ENCODE data around the gene CDC42BPG. TPM values are rescaled to one million over a fixed set of nuclear protein-coding genes. Genes with fewer than 3 reads are reported as not detected.

Gene CDC42BPG
- total RNA-seq, 2 donors from 2014 or later = 1.1 to 1.5 TPM

DNA sequence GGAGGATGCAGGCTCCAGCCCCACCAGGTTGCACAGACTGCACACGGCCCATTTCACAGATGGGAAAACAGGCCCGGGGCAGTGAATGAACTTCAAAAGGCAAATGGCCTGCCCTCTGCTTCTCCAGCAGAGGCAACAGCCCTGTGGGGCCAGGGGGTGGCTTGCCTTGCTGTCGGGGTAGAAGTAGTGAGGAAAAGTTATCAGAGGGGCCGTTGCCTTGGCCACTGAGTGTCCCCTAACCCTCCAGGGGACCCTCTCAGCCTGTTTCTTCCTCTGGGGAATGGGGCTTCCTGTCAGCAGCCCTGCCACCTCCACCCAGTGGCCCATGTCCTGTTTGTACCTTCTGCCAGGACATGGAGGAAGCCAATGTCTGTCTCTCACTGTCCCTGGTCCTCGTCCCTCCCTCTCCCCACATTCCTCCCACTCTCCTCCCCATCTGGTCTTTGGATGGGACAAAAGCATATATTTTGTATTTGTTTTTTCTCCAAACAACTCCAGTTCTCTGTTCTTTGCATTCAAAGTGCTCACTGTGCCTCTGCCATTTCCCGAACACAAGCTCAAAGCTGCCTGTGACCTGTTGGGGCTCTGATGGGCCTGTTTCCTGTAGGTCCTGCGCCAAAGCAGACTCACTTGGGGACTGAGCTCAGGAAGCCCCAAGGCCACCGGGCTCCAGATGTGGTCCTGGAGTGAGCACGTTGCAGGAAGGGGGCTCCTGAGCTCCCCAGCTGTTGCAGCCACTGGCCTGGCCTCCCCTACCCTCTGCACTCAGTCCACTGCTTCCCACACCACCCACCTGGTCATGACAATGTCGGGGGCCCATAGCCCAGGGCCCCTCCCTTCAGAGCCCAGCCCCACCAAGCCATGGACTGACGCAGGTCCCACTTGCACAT is 50.9 kb downstream of the CDC42BPG start:
- Mint-ChIP-seq H3K27me3 (ENCODE audit: low read depth) (no peaks in the 10 kb centered on the region), H3K9me3 (no peaks in the 10 kb centered on the region), H3K27ac (peak overlapping the region; percentile 13), H3K4me3 (no peak overlapping the region), H3K4me1 (ENCODE audit: low read depth) (peaks cover 13% of the 10 kb centered on the region), H3K36me3 (ENCODE audit: insufficient read depth in 2 of 2) (no peaks in the 10 kb centered on the region)
- ATAC-seq (replicated peaks in 1 of 2) = peak in 1 of 2 donors; percentile 8
- DNase-seq = no peak

DNA sequence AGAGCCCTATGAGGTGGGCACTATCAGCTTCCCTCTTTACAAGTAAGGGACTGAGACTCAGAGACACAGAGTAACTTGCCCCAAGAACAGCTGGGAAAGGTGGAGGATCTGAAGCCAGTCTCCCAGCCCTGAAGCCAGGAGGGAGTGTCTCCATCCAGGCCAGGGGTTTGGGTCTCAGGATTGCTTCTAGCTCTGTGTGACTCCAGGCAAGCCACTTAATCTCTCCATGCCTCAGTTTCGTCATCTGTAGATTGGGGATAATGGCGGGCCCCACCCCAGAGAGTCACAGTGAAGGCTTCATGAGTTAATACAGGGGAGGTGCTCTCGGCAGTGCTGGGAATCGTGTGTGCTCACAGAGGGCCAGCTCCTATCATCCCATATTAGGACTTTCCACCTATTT is 52.0 kb downstream of the CDC42BPG start:
- Mint-ChIP-seq H3K36me3 (ENCODE audit: insufficient read depth in 2 of 2) (no peaks in the 10 kb centered on the region), H3K27ac (no peak overlapping the region)
- ATAC-seq (replicated peaks in 1 of 2) = no peak

DNA sequence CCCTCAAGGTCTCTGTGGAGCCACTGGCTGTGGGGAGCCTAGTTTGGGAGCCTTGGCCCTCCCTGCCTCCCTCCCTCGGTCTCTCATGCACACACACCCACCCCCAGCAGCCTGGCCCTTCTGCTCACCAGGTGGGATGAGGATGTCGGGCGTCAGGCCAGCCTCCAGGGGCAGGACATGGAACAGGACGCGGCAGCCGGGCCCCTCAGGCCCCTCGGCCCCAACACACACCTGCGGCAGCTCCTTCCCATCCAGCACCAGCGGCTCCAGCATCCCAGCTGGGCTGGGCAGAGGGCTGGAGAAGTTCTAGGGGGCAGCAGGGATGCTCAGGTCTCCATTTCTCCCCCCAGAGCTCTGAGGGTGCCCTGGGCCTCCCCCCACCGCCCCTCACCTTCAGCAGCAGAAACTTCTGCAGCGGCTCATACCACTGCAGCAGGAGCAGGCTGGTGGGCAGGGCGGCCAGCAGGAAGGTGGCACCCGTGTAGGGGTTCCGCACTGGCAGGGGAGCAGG is 52.6 kb downstream of the CDC42BPG start:
- Mint-ChIP-seq H3K9me3 (no peaks in the 10 kb centered on the region), H3K4me1 (ENCODE audit: low read depth) (peaks cover 13% of the 10 kb centered on the region), H3K36me3 (ENCODE audit: insufficient read depth in 2 of 2) (no peaks in the 10 kb centered on the region), H3K27ac (no peak overlapping the region), H3K4me3 (no peak overlapping the region), H3K27me3 (ENCODE audit: low read depth) (no peaks in the 10 kb centered on the region)
- DNase-seq (no peak), ATAC-seq (replicated peaks in 1 of 2) (no peak)

More for the DNA sequence above, 52.0 kb downstream of the CDC42BPG start:
- H3K4me1 Mint-ChIP-seq (ENCODE audit: low read depth) = peaks cover 13% of the 10 kb centered on the region
- no peaks in the 10 kb centered on the region for H3K27me3 Mint-ChIP-seq (ENCODE audit: low read depth)
- no peak overlapping the region for H3K4me3 Mint-ChIP-seq
- DNase-seq = no peak
- no peaks in the 10 kb centered on the region for H3K9me3 Mint-ChIP-seq

DNA sequence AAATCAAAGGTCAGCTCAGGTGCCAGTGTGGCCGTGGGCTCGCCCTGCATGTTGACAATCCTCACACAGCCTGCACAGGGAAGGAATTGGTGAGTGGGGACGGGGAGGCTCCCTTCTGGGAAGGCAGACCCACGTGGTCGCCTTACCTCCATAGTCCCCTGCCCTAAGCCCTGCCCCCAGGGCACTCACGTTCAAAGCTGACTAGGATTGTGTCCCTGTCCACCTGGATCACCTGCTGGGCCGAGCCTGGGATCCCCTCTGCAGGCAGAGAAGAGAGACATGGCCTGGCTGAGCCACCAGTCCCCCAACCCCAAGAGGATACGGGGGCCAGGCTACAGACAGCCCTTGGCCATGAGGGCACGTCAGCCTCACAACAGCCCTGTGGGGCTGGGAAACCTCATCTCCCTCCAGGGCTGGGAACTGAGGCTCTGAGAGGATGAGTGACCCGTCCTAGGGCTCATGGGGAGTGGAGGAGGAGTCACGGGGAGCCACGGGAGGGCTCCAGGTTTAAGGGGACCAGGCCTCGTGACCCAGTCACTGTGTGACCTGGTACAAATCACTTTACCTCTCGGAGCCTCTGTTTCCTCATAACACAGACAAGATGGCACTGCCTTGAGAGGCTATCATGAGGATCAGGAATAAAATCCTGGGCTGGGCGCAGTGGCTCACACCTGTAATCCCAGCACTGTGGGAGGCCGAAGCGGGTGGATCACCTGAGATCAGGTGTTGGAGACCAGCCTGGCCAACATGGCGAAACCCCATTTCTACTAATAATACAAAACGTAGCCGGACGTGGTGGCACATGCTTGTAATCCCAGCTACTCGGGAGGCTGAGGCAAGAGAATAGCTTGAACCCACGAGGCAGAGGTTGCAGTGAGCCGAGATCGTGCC is 54.0 kb downstream of the CDC42BPG start:
- Mint-ChIP-seq H3K4me1 (ENCODE audit: low read depth) (peaks cover 13% of the 10 kb centered on the region), H3K27me3 (ENCODE audit: low read depth) (no peaks in the 10 kb centered on the region), H3K36me3 (ENCODE audit: insufficient read depth in 2 of 2) (no peaks in the 10 kb centered on the region), H3K4me3 (no peak overlapping the region), H3K27ac (no peak overlapping the region), H3K9me3 (no peaks in the 10 kb centered on the region)
- ATAC-seq (replicated peaks in 1 of 2) (no peak), DNase-seq (no peak)

DNA sequence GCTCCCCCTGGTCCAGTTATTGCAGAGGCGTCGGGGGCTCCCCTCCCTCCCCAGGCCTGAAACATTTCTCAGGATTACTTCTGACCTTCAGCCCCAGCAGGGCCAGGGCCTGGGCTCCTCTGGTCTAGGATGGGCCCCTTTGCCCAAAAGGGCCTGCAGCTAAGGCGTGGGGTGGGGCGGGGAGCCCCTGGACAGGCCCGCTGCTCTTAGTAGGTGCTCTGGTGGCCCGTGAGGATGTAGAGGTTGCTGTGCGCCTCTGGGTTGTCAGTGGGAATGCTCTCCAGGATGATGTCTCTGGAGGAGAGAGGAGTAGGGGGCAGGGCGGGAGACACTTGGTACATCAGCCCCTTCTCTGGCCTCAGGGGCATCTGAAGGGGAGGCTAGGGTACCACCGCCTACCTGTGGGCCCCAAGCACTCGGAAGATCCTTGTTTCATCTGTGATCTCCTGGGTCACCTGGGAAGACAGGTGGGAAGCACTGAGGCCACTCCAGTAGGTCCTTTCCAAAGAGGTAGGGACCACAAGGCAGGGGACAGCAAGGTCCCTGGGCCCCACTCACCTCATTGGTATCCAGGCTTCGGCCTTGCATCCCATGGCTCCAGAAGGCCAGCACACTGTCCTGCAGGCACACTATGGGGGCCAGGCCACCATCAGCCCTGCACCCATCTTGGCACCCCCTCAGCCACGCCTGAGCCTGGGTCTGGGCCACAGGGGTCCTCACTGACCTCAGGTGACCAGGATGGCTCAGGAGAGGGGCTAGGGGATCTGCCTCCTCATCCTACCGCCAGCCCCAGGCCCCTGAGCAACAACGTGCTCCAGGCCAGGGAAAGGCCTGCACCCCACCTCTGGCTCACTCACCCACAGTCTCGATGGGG is 54.9 kb downstream of the CDC42BPG start:
- no peak overlapping the region for H3K27ac Mint-ChIP-seq
- ATAC-seq (replicated peaks in 1 of 2) (no peak), DNase-seq (no peak)
- peaks cover 8% of the 10 kb centered on the region for H3K4me1 Mint-ChIP-seq (ENCODE audit: low read depth)
- no peaks in the 10 kb centered on the region for H3K36me3 Mint-ChIP-seq (ENCODE audit: insufficient read depth in 2 of 2)
- H3K9me3 Mint-ChIP-seq = no peaks in the 10 kb centered on the region
- no peaks in the 10 kb centered on the region for H3K27me3 Mint-ChIP-seq (ENCODE audit: low read depth)
- no peak overlapping the region for H3K4me3 Mint-ChIP-seq

DNA sequence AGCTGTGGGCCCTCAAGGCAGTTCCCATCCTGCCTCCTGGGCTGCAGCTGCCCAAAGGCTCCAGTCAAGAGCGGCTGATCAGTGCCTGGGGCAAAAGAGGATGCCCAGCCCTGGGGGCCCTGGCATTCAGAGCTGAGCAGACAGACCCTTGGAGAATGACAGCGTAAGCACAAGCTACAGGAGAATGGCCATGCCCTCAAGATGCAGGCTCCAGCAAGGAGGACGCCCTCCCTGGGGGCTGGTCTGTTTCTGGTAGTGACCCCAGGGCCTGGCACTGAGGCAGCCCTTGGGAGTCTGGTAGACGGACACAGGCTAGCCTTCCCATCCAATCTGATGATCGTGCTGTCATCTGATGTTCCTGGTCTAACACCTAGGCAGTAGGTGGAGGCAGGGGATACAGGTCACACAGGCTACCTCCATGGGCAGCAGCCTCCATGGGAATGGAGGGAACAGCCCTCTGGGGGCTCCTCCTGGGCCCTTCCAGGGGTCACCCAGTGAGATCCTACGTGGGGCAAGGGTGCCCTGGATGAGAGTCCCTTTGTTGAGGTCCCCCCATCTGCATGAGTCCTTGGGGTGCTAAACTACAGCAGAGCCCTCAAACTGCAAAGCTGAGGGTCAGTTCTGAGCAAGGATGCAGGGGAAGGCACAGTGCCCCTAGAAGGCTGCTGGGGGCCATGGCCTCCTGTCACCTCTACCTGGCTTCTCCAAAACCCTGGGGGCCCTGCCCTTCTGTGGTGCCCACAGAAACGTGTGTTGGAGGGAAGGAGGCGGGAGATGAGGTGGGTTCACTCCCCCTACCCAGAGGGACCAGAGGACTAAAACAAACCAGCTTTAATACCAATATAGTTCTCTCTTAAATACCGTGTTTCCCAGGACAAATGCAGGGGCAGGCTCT is 55.9 kb downstream of the CDC42BPG start:
- H3K4me3 Mint-ChIP-seq = no peak overlapping the region
- H3K4me1 Mint-ChIP-seq (ENCODE audit: low read depth) = peaks cover under 1% of the 10 kb centered on the region
- ATAC-seq (replicated peaks in 1 of 2) = peak in 1 of 2 donors; percentile 20
- H3K36me3 Mint-ChIP-seq (ENCODE audit: insufficient read depth in 2 of 2) = no peaks in the 10 kb centered on the region
- no peak for DNase-seq
- H3K9me3 Mint-ChIP-seq = no peaks in the 10 kb centered on the region
- no peak overlapping the region for H3K27ac Mint-ChIP-seq
- H3K27me3 Mint-ChIP-seq (ENCODE audit: low read depth) = no peaks in the 10 kb centered on the region

DNA sequence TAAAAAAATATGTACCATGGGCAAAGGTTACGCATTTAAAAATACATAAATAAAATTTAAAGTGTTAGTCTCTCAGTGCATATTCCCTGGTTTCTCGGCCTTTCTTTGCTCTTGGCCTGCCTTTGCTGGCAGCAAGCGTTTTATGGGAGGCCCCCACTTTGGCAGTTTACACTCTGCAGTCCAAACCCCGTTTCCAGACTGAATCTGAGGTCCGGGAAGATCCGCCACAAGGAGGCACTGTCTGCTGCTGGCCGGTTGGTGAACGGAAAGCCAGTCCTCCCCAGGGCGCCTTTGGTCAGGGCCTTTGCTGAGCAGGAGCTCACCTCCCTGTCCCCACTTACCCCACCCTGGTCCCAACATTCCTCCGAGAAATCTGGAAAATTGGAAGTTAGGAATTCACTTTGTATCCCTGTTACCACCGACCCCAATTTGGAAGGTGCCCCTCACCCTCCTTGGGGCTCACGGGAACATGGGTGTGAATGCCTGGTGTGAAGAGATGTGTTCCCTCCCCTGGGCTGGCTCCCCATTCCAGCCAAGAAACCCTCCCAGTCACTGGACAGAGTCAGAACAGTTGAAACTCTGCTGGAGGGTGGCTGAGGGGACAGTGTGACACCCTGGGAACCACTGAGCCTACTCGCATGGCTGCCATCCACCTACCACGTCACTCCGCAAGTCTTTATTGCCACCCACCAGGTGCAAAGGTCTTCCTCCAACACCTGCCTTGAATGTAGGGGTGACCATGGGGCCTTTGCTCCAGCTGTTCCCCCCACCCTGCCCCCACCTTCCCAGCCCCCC is 56.7 kb downstream of the CDC42BPG start:
- Mint-ChIP-seq H3K36me3 (ENCODE audit: insufficient read depth in 2 of 2) (no peaks in the 10 kb centered on the region), H3K4me3 (no peak overlapping the region), H3K4me1 (ENCODE audit: low read depth) (no peaks in the 10 kb centered on the region), H3K27me3 (ENCODE audit: low read depth) (no peaks in the 10 kb centered on the region), H3K9me3 (no peaks in the 10 kb centered on the region), H3K27ac (no peak overlapping the region)
- peak; percentile 53 to 62 for ATAC-seq (replicated peaks in 1 of 2)
- peak; percentile 60 to 63 for DNase-seq

DNA sequence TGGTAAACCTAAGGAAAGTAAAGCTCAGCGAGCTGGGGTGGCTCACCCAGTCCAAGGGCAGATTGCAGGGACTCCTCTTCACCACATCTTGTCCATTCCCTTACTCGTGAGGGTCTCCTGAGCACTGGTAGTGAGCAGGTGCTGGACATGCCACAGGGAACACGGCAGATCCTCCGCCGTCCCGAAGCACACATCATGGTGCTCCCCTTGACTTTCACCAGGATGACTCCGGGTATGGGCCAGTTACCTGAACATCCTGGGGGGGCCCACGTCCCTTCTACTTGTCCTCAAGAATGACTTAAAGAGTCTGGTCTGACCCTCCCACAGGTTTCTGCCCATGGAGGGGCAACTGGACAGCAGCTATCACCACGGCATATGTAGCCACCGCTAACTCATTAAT is 58.1 kb downstream of the CDC42BPG start:
- Mint-ChIP-seq H3K27me3 (ENCODE audit: low read depth) (no peaks in the 10 kb centered on the region), H3K27ac (no peak overlapping the region), H3K9me3 (no peaks in the 10 kb centered on the region), H3K4me1 (ENCODE audit: low read depth) (no peaks in the 10 kb centered on the region), H3K4me3 (no peak overlapping the region), H3K36me3 (ENCODE audit: insufficient read depth in 2 of 2) (no peaks in the 10 kb centered on the region)
- ATAC-seq (replicated peaks in 1 of 2) = no peak
- DNase-seq = no peak

DNA sequence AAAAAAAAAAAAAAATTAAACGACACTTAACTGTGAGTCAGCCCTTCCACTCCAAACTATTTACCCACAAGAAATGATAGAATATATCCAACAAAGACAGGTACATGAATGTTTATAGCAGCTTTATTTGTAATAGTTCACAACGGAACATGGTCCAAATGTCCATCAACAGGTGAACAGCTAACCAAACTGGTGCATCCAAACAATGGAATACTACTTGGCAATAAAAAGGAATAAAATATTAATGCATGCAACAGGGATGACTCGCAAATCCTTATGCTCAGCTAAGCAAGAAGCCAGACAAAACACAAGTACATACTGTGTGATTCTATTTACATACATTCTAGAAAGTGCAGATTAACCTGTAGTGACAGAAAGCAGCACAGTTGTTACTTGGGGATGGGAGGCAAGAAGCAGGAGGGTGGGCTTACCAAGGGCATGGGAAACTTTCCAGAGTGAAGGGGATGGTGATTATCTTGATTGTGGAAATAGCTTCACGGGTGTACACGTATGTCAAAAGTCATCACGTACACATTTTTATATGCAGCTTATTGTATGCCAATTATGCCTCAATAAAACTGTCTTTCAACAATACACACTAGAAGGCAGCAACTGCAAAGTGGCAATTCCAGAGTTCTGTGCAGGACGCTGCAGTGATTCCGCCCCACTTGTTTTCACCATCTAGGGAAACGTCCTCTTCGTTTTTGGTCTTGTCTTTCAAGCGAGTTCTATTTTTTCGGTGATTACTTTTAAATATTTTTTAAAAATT is 59.5 kb downstream of the CDC42BPG start:
- ATAC-seq (replicated peaks in 1 of 2) (no peak), DNase-seq (no peak)
- Mint-ChIP-seq H3K4me1 (ENCODE audit: low read depth) (peaks cover 13% of the 10 kb centered on the region), H3K4me3 (no peak overlapping the region), H3K27me3 (ENCODE audit: low read depth) (no peaks in the 10 kb centered on the region), H3K9me3 (no peaks in the 10 kb centered on the region), H3K36me3 (ENCODE audit: insufficient read depth in 2 of 2) (no peaks in the 10 kb centered on the region), H3K27ac (peak overlapping the region; percentile 1)

DNA sequence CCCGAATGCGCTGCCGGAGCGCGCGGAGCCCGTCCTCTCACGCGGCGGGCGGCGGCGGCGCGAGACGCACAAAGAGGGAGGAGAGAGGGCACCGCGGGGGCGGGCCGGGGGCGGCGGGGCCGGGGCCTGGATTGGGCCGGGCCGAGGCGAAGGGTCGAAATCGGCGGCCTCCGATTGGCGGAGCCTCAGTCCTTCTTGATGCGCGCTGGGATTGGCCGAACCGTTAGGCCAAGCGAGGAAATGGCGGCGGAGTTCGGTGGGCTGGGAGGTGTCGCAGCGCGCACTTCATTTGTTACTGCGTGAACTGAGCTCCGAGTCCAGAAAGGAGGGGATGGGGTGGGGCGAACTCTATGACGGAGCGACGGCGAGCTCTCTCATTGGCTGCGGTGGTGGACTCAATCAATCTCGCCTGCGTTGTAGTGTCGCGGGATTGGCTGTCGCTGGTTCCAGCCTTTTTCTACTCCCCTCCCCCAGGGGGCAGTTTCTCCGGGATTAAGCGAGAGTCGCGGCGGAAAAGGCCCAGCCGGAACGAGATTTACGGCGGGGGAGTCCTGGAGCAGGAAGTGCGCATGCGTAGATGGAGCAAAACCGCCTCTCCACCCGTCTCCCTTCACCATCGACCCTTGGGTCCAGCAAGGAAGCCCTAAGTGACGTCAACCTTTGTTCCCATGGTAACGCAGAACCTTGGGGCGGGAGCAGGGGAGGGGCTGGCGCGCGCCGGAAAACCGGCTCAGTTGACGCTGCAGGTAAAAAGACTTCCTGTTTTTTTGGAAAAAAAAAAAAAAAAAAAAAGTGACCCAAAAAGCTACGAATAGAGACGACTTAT is 65.8 kb downstream of the CDC42BPG start, which contains the start of gene SF1:
SF1 (minus strand) TSS at position 70 of the 826 bp plus-strand sequence. CDS start 150 bp downstream, outside the sequence.
- Mint-ChIP-seq H3K4me3 (peak within 1 kb of the TSS; percentile 94 to 99), H3K9me3 (no peaks in the 10 kb centered on the region), H3K4me1 (ENCODE audit: low read depth) (peaks cover 63% of the 10 kb centered on the region), H3K27me3 (ENCODE audit: low read depth) (no peaks in the 10 kb centered on the region), H3K27ac (peak within 1 kb of the TSS; percentile 99), H3K36me3 (ENCODE audit: insufficient read depth in 2 of 2) (peaks cover 25 to 42% of the 10 kb centered on the region in 2 donors)
- DNase-seq = peak; percentile 99
- peak; percentile 90 for ATAC-seq (replicated peaks in 1 of 2)

All from activated T-cell treated with anti-CD3 and anti-CD28 coated beads, Interleukin-2, amount 50 U/mL, for 72 hours (primary cell).